AG08395 (cell line): ENCODE data around the gene CAMK4.
"Not testable (repeated sequence)": the region's sequence is repeated elsewhere in the genome, so short reads cannot be mapped to it uniquely, and the experiment has no call there.

Experiments used
- DNase-seq: peaks from one replicate; pipeline ENCODE4 v3.0.0; 2012; ENCODE audit warnings: mixed read lengths, low spot score

Gene CAMK4

DNA sequence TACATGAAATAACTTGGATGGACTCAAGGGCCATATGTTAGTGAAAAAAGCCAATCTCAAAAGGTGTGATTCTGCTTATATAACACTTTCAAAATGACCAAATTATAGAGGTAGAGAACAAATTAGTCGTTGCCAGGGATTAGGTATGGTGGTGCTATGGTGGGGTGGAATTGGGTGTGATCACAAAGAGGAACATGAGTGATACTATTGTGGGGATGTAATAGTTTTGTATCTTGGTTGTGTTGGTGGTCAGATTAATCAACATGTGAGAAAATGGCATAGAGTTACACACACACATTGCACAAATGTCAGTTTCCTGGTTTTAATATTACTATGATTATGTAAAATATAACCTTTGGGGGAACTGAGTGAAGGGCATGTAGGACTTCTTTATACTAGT lies 31.9 kb downstream of the CAMK4 start:
- no peak for DNase-seq

DNA sequence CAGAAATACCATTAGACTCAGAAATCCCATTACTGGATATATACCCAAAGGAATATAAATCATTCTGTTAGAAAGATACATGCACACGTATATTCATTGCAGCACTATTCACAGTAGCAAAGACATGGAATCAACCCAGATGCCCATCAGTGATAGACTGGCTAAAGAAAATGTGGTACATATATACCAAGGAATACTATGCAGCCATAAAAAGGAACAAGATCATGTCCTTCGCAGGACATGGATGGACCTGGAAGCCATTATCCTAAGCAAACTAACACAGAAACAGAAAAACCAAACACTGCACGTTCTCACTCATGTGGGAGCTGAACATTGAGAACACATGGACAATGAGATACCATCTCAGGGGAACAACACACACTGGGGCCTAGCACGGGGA lies 33.4 kb downstream of the CAMK4 start:
- not testable (repeated sequence) for DNase-seq

DNA sequence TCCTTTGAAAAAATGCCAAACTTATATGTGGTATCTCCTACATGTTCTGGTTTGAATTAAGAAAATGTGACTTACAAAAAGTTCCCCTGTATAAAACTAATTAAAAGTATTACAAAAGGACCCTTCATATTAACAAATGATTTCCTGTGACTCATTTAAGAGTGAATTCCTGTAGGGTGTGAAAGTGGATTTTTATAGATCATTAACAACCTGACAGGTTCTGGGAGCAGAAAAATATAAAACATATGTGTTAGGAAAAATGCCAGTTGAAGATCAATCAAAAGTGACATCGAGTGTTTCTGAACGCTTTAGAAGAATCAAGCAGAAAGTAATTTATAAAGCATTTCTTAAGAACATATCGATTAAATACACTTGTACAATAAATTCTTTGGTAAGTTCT lies 35.5 kb downstream of the CAMK4 start:
- DNase-seq: no peak

DNA sequence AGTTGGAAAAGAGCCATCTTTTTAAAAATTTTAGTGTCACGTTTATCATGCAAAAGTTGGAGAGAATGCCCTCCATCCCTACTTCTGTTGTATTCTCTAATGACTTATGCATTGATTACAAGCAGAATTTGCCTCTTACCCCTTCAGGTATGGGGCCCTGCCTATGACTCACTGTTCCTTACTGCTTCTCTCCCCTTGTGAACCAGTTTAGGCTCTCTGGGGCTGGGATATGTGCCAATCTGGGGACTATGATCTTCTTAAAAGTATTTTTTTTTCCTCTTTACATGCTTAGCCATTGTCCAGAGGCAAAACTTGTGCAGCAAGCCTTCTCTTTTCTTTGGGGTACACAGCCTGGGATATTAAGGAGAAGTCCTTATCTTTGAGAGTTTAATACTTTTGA lies 37.4 kb downstream of the CAMK4 start:
- no peak for DNase-seq

DNA sequence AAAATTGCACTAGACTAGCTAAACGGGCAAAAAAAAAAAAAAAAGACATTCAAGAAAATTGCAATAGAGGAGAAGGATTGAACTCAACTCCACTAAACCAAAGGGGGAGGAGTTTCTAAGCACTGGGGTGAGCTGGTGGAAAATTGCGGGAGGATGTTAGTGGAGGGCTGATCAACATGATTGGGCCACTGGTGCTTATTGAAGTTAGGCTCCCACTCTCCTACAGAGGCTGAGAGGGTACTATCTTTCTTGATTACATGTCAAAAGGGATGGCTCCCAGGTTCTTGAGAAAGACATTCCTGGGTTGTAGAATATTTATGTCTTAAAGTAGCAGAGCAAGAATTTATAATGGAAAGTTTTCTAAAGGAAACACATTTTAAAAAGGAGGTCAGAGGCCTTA lies 38.0 kb downstream of the CAMK4 start:
- DNase-seq: no peak

DNA sequence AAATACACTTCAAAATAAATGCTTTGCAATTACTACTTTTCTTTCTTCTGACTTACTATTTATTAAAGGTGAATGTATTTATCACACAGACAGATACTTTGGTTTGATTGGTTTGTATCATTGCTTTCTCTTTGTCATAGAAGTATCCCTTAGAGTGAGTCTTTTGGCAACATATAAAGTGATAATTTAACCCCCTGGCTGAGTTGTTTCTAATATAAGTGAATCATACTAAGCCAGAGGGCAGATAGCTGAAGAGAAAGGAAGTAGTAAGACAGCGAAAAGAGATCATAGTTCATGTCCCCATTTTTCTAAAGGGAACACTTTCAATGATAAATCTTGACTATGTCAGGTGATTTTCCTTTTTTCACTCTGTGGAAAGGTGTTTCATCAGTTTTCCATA lies 38.6 kb downstream of the CAMK4 start:
- no peak for DNase-seq

DNA sequence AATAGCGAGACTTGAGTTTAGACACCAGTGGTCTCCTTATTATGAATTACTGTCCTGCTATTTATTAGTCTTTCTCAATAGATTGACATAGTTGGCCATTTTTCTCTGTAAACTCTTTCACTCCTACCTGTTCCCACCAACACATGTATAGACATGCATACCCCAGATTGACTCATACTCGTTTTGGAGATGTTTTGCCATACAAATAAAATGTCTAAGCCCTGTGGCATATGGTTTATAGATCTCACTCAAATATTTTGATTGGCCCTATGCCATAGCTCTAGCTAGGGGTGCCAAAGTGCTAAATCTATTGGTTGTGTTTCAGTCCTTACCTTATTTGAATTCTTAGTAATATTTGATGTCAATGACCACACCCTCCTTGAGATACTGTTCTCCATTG lies 42.3 kb downstream of the CAMK4 start:
- no peak for DNase-seq

DNA sequence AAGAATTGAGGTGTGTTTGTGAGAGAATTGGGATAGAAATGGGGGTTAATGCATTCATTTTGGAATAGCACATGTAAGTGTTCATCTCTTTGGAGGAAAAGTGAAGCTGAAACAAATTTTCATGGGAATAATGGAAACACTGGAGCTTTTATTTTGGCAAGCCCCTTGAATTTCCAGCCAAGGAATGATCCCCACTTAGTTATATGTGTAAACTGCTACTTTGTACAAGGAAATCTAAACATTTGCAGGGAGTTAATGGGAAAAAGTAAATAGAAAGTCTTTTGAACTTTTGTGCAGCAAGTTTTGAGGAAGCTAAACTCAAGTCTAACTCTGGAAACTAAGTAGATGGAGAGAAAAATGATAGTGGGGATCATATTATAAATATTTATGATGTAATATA lies 44.1 kb downstream of the CAMK4 start:
- no peak for DNase-seq

DNA sequence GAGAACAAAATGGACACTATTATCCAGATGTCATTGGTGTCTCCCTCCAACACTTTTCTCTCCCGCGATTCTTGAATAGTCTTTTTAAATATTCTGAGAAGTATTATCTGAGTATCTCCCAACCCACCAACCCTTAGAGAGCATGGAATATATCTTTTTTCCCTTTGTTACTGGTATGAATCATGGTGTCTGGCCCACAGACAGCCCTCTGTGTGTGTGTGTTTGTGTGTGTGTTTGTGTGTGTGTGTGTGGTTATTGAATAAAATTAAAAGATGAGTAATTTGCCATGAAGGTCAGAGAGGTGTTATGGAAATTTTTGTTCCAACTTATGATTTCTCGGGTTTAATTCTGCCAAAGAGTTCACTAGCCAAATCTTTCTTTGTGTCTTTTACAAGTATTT lies 47.7 kb downstream of the CAMK4 start:
- no peak for DNase-seq

DNA sequence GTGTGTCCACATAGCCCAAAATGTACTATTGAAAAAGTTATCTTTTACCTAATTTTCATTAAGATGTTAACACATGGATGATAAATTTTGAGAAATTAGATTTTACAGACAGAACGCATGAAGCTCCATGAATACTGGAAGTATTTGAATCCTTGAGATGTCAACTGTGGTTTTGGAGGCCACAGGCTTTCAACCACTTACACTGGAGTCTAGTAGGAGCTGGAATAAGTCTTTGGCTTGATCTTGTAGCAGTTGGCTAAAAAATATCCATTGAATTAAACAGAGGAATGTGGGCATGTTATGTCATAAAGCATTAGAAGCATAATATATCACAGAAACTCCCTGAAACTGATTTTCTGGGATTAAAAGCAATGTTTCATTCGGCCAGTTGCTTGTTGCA lies 52.9 kb downstream of the CAMK4 start:
- no peak for DNase-seq

DNA sequence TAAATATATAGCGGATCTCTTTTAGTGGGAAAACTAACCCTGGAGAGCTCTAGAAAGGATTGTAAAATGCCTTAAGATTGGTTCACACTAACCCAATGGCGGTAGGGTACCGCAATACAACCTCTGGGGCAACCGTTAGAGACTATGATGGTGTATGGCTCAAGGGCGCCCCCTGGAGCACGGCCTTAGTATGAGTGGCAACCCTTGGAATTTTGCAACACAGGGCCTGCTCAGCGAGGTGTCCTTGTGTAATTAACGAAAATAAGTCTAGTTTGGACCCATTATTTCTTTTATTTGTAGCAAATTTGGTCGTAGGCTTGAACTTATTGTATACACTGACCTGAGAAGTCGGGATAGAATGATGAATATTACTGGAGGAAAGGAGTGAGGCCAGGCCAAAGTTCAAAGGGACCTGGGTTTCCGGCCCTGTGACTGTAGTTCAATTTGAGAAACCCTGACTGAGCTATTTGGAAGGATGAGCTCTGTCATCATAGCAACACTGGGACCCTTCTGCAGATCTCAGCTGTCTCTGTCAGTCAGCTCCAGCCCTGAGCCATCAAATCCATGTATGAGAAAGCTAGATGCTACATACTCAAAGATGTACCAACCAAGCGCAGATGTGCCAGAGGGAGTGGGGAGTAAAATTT lies 54.8 kb downstream of the CAMK4 start:
- peak; percentile 11 for DNase-seq

DNA sequence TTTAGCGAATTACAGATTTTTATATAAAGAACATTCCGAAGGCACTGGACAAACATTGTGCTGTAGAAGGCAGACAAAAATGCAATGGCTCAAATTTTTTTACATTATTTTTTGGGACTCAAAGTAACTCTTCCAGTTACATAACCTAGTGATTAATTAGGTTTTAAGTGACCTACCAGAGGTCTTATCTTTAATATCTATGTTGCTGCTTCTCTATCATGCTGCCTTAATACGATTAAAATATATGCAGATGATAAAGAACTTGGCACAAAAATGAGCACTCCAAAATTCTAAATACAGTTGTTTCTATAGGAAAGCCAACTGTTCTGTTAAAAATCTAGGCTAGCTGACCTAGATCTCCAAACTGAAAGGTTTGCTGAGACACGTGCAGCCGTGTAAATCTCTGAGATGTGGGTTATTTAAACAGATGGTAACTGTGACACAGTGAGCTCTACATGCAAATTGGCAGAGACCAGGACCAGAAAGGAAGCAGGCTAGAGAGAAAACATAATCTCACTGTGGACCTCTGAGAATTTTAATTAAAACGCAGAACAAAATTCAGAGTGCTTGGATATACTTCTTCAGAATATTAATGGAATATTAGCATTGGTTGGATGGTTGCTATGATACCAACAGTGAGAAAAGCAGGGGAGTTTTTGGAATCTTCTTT lies 56.2 kb downstream of the CAMK4 start:
- DNase-seq: no peak

DNA sequence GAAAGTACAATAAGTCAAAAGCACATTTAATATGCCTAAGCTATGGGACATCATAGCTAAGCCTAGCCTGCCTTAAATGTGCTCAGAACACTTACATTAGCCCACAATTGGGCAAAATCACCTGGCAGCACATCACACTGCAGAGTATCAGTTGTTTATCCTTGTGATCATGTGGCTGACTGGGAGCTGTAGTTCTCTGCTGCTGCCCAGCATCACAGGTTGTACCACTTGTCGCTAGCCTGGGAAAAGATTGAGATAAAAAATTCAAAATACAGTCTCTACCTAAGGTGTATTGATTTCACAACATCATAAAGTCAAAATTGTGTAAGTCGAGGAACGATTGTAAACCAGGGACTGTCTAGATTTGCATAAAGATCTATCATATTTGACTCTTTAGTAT lies 58.6 kb downstream of the CAMK4 start:
- no peak for DNase-seq

DNA sequence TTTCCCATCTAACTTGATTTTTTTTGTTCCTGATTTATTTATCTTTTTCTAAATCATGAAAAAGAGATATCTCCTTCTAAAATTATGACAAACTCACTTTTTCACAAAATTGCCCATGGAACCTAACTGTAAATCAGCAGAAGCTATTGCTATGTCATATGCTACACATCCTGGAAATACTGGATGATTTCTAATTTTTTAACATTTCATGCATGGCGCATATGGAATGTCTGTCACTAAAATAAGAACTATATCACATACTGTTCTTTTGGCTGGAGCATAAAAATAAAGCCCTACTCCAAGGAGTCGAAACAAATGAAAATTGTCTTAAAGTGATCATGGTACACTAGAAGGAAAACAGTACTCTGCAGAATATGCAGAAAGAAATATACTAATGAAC lies 60.6 kb downstream of the CAMK4 start:
- DNase-seq: no peak

DNA sequence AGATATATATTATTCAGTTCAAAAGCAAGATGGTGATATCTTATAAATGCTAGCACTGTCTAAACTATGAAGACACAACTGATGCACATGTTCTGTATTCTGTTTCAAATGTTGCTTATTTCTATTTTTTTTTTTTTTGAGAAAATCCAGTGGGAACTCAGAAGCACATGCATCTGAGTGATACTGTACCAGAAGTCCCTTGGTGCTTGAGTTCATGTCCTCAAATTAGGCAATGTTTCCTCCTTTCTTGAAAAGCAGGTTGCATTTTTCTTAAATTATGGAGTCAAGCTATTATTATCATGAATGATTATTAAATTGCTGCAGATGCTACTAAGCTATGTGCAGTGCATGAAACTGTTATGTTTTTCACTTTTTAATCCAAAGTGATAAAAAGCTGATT lies 70.4 kb downstream of the CAMK4 start:
- DNase-seq: no peak

DNA sequence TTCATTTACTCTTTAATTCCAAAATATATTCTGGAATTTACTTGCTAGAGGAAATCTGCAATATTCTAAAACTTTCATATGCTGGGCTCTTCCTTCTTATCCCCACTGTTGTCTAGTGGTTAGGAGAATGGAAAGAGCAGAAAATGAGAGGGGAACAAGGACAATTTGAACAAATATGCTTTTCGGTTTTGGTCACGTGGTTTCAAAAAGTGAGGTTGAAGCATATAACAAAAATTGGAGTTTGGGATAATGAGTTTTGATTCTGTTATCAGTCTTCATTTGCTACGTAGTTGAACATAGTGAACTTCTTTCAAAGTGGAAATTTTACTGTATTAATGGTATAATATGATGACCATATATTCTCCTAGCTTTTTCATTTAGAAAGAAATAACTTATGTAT lies 71.5 kb downstream of the CAMK4 start:
- no peak for DNase-seq

DNA sequence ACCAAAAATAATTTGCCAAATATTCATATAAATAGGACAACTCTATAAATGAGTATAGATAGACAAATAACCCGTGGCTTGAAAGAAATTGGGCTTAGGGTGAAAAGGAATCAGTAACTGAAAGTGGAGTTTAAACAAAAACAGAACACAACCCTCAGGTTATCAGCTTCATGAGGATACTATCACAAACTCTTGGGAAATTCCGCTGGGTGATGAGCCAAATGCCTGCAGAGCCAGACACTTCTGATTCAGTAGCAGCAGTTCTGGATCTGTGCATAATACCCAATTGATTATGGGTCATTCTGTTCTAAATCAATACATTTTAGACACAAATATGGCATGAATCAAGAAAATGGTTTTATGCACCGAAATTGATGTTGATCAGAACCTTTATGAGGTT lies 72.4 kb downstream of the CAMK4 start:
- no peak for DNase-seq

DNA sequence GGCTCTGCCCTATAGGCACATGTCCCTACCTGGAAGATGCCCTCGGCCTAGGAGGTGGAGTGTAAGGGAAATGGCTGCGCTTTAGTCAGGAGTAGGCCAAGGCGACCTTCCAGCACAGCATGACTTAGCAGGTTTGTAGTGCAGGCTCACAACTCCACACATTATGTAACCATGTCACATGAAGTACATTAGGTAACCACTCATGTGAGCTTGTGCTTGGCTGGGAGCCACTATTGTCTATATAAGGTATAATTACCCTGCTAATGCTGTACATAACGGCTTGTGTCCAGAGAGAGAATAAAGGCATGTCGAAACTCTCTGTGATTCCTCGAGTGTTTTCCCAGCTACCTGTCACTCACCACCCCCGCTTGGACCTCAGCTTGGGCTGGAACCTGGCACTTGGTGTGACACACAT lies 74.9 kb downstream of the CAMK4 start:
- DNase-seq: no peak

DNA sequence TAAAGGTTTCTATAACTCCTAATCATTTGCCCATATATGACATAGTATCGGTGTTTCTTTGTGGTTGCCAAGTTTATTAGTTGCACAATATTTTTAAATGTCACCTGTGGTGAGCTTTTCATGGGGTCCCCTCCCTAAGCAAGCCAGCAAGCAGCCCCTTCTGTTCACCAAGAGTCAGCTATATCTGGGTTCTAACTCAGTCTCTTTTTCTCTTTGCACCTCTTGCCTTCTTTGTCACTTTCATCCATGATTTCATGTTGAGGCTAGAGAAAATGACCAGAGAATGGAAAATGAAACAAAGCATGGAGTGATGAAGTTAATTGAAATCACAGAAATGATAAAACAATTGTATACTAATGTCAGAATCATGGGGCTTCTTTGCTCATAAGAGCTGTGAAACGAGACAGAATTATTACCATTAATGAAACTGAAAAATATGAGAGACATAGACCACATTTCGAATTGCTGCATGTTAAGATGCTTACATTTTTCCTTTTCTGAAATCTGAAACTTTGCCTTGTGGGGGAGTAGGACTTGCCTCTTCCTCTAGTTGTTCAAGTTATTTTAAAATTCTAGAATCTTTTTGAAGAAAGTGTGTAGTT lies 75.7 kb downstream of the CAMK4 start:
- DNase-seq: no peak

DNA sequence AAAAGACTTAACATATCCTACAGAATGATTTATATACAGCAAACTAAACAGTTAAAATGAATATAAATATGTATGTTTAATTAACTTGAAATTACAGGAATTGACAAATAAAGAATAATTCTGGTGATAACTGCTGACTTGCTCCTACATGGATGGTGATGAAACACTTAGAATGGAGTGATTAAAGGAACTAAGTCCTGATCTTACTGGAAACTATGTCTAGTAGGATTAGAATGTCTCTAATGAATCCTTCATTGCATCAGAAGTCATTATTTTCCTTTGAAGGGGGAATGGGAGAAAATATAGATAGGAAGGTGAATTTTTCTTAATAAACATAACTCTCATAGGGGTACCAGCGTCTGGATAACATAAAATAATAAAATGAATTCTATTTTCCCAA lies 77.1 kb downstream of the CAMK4 start:
- no peak for DNase-seq

DNA sequence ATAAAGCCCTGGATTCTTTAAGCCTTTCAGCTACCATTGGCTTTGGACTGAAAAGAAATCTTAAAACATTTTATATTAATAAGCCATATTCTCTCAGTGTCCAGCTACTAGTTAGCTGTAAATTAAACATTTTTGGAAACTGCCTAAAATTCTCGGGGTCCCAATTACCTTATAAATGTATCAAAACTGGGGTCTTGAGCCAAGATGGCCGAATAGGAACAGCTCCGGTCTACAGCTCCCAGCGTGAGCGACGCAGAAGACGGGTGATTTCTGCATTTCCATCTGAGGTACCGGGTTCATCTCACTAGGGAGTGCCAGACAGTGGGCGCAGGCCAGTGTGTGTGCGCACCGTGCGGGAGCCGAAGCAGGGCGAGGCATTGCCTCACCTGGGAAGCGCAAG lies 77.9 kb downstream of the CAMK4 start:
- DNase-seq: not testable (repeated sequence)

DNA sequence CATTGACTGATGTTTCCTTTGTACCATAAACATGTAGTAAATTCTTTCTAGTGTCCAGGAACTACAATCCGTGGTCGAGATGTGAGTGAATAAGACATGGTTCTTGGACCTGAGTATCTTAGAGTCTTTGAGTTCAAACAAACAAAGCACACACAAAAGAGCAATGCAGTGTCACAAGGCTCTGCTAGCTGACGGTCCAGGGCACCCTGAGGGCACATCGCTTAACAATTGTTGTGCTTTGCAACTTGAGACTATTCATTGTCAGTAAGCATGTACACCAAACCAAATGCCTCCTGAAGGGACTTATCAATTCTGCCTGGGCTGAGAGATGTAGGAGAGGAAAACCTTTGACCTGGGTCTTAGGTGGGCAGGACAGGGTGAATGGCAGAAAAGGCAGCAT lies 84.8 kb downstream of the CAMK4 start:
- DNase-seq: no peak

DNA sequence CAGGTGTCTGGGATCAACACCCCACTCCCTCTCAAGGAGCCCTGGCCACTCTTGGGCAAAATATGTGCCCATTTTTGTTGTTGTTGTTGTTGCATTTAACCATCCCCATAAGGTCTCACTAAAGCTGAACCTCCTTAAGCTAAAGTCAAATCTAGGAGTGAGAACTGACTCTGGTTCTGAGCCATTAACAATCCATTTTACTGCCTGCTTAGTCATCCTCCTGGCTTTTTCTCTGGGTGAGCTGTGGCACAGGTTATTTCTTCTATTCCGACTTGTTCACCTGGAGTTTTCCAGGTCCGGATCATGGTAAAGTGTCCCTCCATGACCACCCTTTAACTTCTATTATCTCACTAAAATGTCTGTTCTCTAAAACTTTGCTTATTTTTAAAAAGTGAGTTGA lies 85.2 kb downstream of the CAMK4 start:
- no peak for DNase-seq
